GM23338 (cell line): Measurements from ENCODE around the gene SLC38A9. TPM values are rescaled to one million over a fixed set of nuclear protein-coding genes. Genes with fewer than 3 reads are reported as not detected.

ENCODE experiments used
- ATAC-seq: fragments of 200-7000 bp; cut with Tn5 transposase; 3 replicates; pipeline ENCODE4 v1.9.1; 2020
- DNase-seq: peaks from one replicate; pipeline ENCODE4 v3.0.0-alpha.2; 2015; ENCODE audit warnings: low spot score
- H2AFZ ChIP-seq: fragments of 200-600 bp; sonication (generic); 2 replicates; pipeline ENCODE4 v1.8.0; 2016; ENCODE audit warnings: antibody characterized with exemption, mild to moderate bottlenecking, moderate library complexity
- H3F3A ChIP-seq: fragments of 200-600 bp; sonication (generic); replicated peaks from 2 replicates; pipeline ENCODE4 v1.8.0; 2017; ENCODE audit warnings: antibody characterized with exemption, mixed run types, low read depth
- H3K27ac ChIP-seq: fragments of 200-600 bp; sonication (generic); 2 replicates; pipeline ENCODE4 v1.6.1; 2016; ENCODE audit warnings: low read depth
- H3K27me3 ChIP-seq: fragments of 200-600 bp; sonication (generic); 2 replicates; pipeline ENCODE4 v1.8.0; 2016; ENCODE audit warnings: mild to moderate bottlenecking, mixed run types, moderate library complexity; ENCODE audit not compliant: insufficient read depth
- H3K36me3 ChIP-seq: fragments of 200-600 bp; sonication (generic); 2 replicates; pipeline ENCODE4 v1.8.0; 2016; ENCODE audit warnings: mild to moderate bottlenecking; ENCODE audit not compliant: insufficient read depth
- H3K4me1 ChIP-seq: fragments of 200-600 bp; sonication (generic); 2 replicates; pipeline ENCODE4 v1.8.0; 2016; ENCODE audit warnings: mild to moderate bottlenecking, moderate library complexity; ENCODE audit not compliant: insufficient read depth
- H3K4me2 ChIP-seq: fragments of 200-600 bp; sonication (generic); 2 replicates; pipeline ENCODE4 v1.7.1; 2017; ENCODE audit warnings: mixed run types
- H3K4me3 ChIP-seq: fragments of 200-600 bp; sonication (generic); 2 replicates; pipeline ENCODE4 v1.6.1; 2016; ENCODE audit warnings: mixed run types
- H3K79me2 ChIP-seq: fragments of 200-600 bp; sonication (generic); replicated peaks from 2 replicates; pipeline ENCODE4 v1.8.0; 2017; ENCODE audit warnings: mild to moderate bottlenecking; ENCODE audit not compliant: insufficient read depth
- H3K9me2 ChIP-seq: fragments of 200-600 bp; sonication (generic); 2 replicates; pipeline ENCODE4 v1.8.0; 2017; ENCODE audit not compliant: insufficient read depth
- H4K20me1 ChIP-seq: fragments of 200-600 bp; sonication (generic); replicated peaks from 2 replicates; pipeline ENCODE4 v1.8.0; 2017; ENCODE audit warnings: mild to moderate bottlenecking; ENCODE audit not compliant: insufficient read depth
- H3K27ac Mint-ChIP-seq: 2 replicates; pipeline ENCODE4 v1.8.0; 2020; ENCODE audit warnings: inconsistent platforms, mild to moderate bottlenecking, moderate library complexity, mixed read lengths
- H3K27me3 Mint-ChIP-seq: 3 replicates; pipeline ENCODE4 v1.8.0; 2022; ENCODE audit warnings: low read depth, mild to moderate bottlenecking, moderate library complexity, mixed read lengths, inconsistent platforms; ENCODE audit not compliant: insufficient read depth, poor library complexity
- H3K36me3 Mint-ChIP-seq: 3 replicates; pipeline ENCODE4 v1.8.0; 2021; ENCODE audit warnings: low read depth, mild to moderate bottlenecking, inconsistent platforms, moderate library complexity, mixed read lengths
- H3K4me1 Mint-ChIP-seq: 3 replicates; pipeline ENCODE4 v1.8.0; 2020; ENCODE audit warnings: mild to moderate bottlenecking, inconsistent platforms, mixed read lengths
- H3K4me3 Mint-ChIP-seq: 3 replicates; pipeline ENCODE4 v1.8.0; 2021; ENCODE audit warnings: moderate library complexity, mild to moderate bottlenecking, inconsistent platforms, mixed read lengths
- H3K9me3 Mint-ChIP-seq: 3 replicates; pipeline ENCODE4 v1.8.0; 2020; ENCODE audit warnings: moderate library complexity, mild to moderate bottlenecking, inconsistent platforms, mixed read lengths
- CTCF ChIP-seq, 2 experiments: fragments of 200-600 bp in 1 of 2; sonication (generic) in 1 of 2; conservative IDR thresholded peaks; 2 replicates each; pipeline versions ENCODE4 v1.5.1 to v1.6.1; 2016 to 2017; ENCODE audit warnings: antibody characterized with exemption in 2 of 2, low read depth in 2 of 2, mild to moderate bottlenecking in 2 of 2, moderate library complexity in 1 of 2
- ETS1 ChIP-seq: IDR thresholded peaks from 2 replicates; pipeline ENCODE4 v1.6.1; 2016; ENCODE audit warnings: antibody characterized with exemption
- EZH2 ChIP-seq: fragments of 200-600 bp; sonication (generic); IDR thresholded peaks from one replicate; pipeline ENCODE4 v1.8.0; 2017; ENCODE audit warnings: antibody characterized with exemption, mild to moderate bottlenecking, low read depth; ENCODE audit not compliant: unreplicated experiment
- EZH2phosphoT487 ChIP-seq: fragments of 200-600 bp; sonication (generic); IDR thresholded peaks from one replicate; pipeline ENCODE4 v1.8.1; 2018; ENCODE audit warnings: antibody characterized with exemption; ENCODE audit not compliant: unreplicated experiment
- REST ChIP-seq: IDR thresholded peaks from one replicate; pipeline ENCODE4 v1.6.1; 2018; ENCODE audit warnings: antibody characterized with exemption; ENCODE audit not compliant: unreplicated experiment
- STAT1 ChIP-seq: IDR thresholded peaks from one replicate; pipeline ENCODE4 v1.6.1; 2016; ENCODE audit warnings: antibody characterized with exemption; ENCODE audit not compliant: unreplicated experiment
- ZNF331 ChIP-seq: fragments of 250-450 bp; sonication (Bioruptor Pico); IDR thresholded peaks from 2 replicates; pipeline ENCODE4 v1.5.0; 2020; ENCODE audit warnings: low read depth, mild to moderate bottlenecking, moderate library complexity
- polyA plus RNA-seq: library from polyadenylated mRNA; unstranded; fragments of >200 nt; fragmentation: Nextera tagmentation; extraction: Ambion mirVana; gene quantifications from 2 replicates; pipeline ENCODE4 v1.2.1, GENCODE V29; 2016
- total RNA-seq: library from RNA; depleted of rRNA; stranded (reverse); fragments of >200 nt; shearing (Covaris generic); gene quantifications from 2 replicates; pipeline ENCODE4 v1.2.3, GENCODE V29; 2014

Gene SLC38A9
- total and polyA plus RNA-seq, 2 experiments from 2014 or later: 30.8 to 64.8 TPM

GRCh38 chr5:55604611-55605067 lies 107.5 kb downstream of the SLC38A9 start (continued):
- no peak for TF ChIP-seq REST

- ATAC-seq (no peak), DNase-seq (no peak)
- no peaks in the 10 kb centered on the region for H3K27me3 ChIP-seq
- H3K36me3 Mint-ChIP-seq: no peaks in the 10 kb centered on the region
- no peaks in the 10 kb centered on the region for H3F3A ChIP-seq
- H3K4me1 Mint-ChIP-seq: peaks cover 33% of the 10 kb centered on the region
- H3K79me2 ChIP-seq: no peaks in the 10 kb centered on the region
- H3K4me1 ChIP-seq: peaks cover 27% of the 10 kb centered on the region
- no peak overlapping the region for H3K4me3 Mint-ChIP-seq
- H3K27me3 Mint-ChIP-seq: peaks cover 5% of the 10 kb centered on the region
- no peak for TF ChIP-seq ZNF331 (CRISPR knock-in tag)
- peak; percentile 13 to 48; a peak in 3 of 4 replicates for TF ChIP-seq CTCF (conservative IDR thresholded peaks at IDR 0.05; ENCODE audit: low read depth in 2 of 2)
- H3K4me2 ChIP-seq: no peak overlapping the region
- no peak overlapping the region; the same call in 1 of the 2 replicates for H3K27ac Mint-ChIP-seq
- H2AFZ ChIP-seq: 0 out of 2 replicates have a peak overlapping the region, but pooled peaks have one; percentile 4
- no peak overlapping the region for H3K27ac ChIP-seq
- no peaks in the 10 kb centered on the region for H3K9me2 ChIP-seq
- H3K36me3 ChIP-seq: no peaks in the 10 kb centered on the region
- H4K20me1 ChIP-seq: no peaks in the 10 kb centered on the region
- no peaks in the 10 kb centered on the region for H3K9me3 Mint-ChIP-seq
- no peak overlapping the region for H3K4me3 ChIP-seq
Observed at GRCh38 chr5:55603922-55604321, 108.2 kb downstream of the SLC38A9 start.

- Mint-ChIP-seq H3K9me3 (no peaks in the 10 kb centered on the region), H3K4me3 (no peak overlapping the region), H3K27ac (no peak overlapping the region), H3K27me3 (peaks cover 2% of the 10 kb centered on the region), H3K4me1 (peaks cover 33% of the 10 kb centered on the region), H3K36me3 (no peaks in the 10 kb centered on the region)
- Histone ChIP-seq H4K20me1 (no peaks in the 10 kb centered on the region), H3K4me2 (no peak overlapping the region), H2AFZ (peak overlapping the region; percentile 82; the same call in 1 of the 2 replicates), H3K27ac (0 out of 2 replicates have a peak overlapping the region, but pooled peaks have one; percentile 64), H3K79me2 (no peaks in the 10 kb centered on the region), H3K4me1 (peaks cover 27% of the 10 kb centered on the region), H3K9me2 (peaks cover 6% of the 10 kb centered on the region; the same call in 1 of the 2 replicates), H3K36me3 (no peaks in the 10 kb centered on the region), H3F3A (no peaks in the 10 kb centered on the region), H3K4me3 (no peak overlapping the region), H3K27me3 (no peaks in the 10 kb centered on the region)
- DNase-seq: no peak
- TF ChIP-seq STAT1 (no peak), ETS1 (no peak), CTCF (conservative IDR thresholded peaks at IDR 0.05; ENCODE audit: low read depth in 2 of 2) (no peak), REST (no peak), ZNF331 (CRISPR knock-in tag) (no peak), EZH2phosphoT487 (no peak), EZH2 (no peak)
- ATAC-seq: no peak
Observed at GRCh38 chr5:55601628-55602027, 110.5 kb downstream of the SLC38A9 start.
